ENCODE data around the gene RFLNA. TPM values are rescaled to one million over a fixed set of nuclear protein-coding genes. Genes with fewer than 3 reads are reported as not detected.

The RFLNA gene
- total RNA-seq, 1 experiment from 2014 or later: 5.4 TPM

- Histone ChIP-seq H3K27ac (ENCODE audit: low read length) (no peak overlapping the region), H3K27me3 (ENCODE audit: control insufficient read depth, insufficient read depth, low read length) (no peaks in the 10 kb centered on the region), H3K9me3 (ENCODE audit: control insufficient read depth, insufficient read depth, low read depth, low read length) (no peaks in the 10 kb centered on the region), H3K4me1 (ENCODE audit: control insufficient read depth, insufficient read depth, low read length) (no peaks in the 10 kb centered on the region), H3K36me3 (ENCODE audit: control insufficient read depth, insufficient read depth, low read length) (peaks cover 19% of the 10 kb centered on the region), H3K4me3 (ENCODE audit: low read depth in 2 of 2, low read length in 2 of 2) (no peak overlapping the region)
- no peak for DNase-seq (ENCODE audit: low read depth, low spot score)
- no peak for TF ChIP-seq REST (IDR thresholded peaks at IDR 0.05; ENCODE audit: insufficient read depth in 1 of 2, low read depth in 2 of 2, low read length in 1 of 2)
- no peak for TF ChIP-seq POLR2AphosphoS5 (IDR thresholded peaks at IDR 0.05; ENCODE audit: low read depth, low read length)
- no peak for TF ChIP-seq SIN3A (IDR thresholded peaks at IDR 0.05; ENCODE audit: borderline replicate concordance, insufficient read depth, low read depth, low read length)
- no peak for TF ChIP-seq CTCF (IDR thresholded peaks at IDR 0.05)
- TF ChIP-seq TCF7L2 (IDR thresholded peaks at IDR 0.05; ENCODE audit: low read depth, low read length): no peak
- ATAC-seq: peak; percentile 37
- in situ Hi-C loops (cut with HindIII; ENCODE audit: low pct_unique_long_range_greater_than_20kb, low sequenced_read_pairs) (no loop called here), intact Hi-C loops (cut with micrococcal nuclease; ENCODE audit: unreplicated experiment) (no loop called here)
- no TSS peak for BruUV-seq (replicated peaks)
- ChIA-PET POLR2A (no interaction called here), CTCF (no interaction called here)
Measured at GRCh38 chr12:124336742-124337520, 42.0 kb downstream of the RFLNA start.

- Histone ChIP-seq H3K9me3 (ENCODE audit: control insufficient read depth, insufficient read depth, low read depth, low read length) (no peaks in the 10 kb centered on the region), H3K36me3 (ENCODE audit: control insufficient read depth, insufficient read depth, low read length) (peaks cover 20% of the 10 kb centered on the region), H3K27ac (ENCODE audit: low read length) (no peak overlapping the region), H3K27me3 (ENCODE audit: control insufficient read depth, insufficient read depth, low read length) (no peaks in the 10 kb centered on the region), H3K4me3 (ENCODE audit: low read depth in 2 of 2, low read length in 2 of 2) (no peak overlapping the region), H3K4me1 (ENCODE audit: control insufficient read depth, insufficient read depth, low read length) (no peaks in the 10 kb centered on the region)
- DNase-seq (ENCODE audit: low read depth, low spot score) (no peak), ATAC-seq (no peak)
- no TSS peak for BruUV-seq (replicated peaks)
- in situ Hi-C loops (cut with HindIII; ENCODE audit: low pct_unique_long_range_greater_than_20kb, low sequenced_read_pairs) (no loop called here), intact Hi-C loops (cut with micrococcal nuclease; ENCODE audit: unreplicated experiment) (no loop called here)
- CTCF ChIA-PET: no interaction called here
- TF ChIP-seq CTCF (IDR thresholded peaks at IDR 0.05): no peak
- no peak for TF ChIP-seq TCF7L2 (IDR thresholded peaks at IDR 0.05; ENCODE audit: low read depth, low read length)
- TF ChIP-seq SIN3A (IDR thresholded peaks at IDR 0.05; ENCODE audit: borderline replicate concordance, insufficient read depth, low read depth, low read length): no peak
- no peak for TF ChIP-seq POLR2AphosphoS5 (IDR thresholded peaks at IDR 0.05; ENCODE audit: low read depth, low read length)
- no peak for TF ChIP-seq REST (IDR thresholded peaks at IDR 0.05; ENCODE audit: insufficient read depth in 1 of 2, low read depth in 2 of 2, low read length in 1 of 2)
- POLR2A ChIA-PET: no interaction called here
Measured at GRCh38 chr12:124337622-124338021, 42.7 kb downstream of the RFLNA start.
